ENCODE measurements around the gene TNFSF13. TPM values are rescaled to one million over a fixed set of nuclear protein-coding genes. Genes with fewer than 3 reads are reported as not detected.

TNFSF13 gene
- total RNA-seq, 1 donor from 2014 or later = 13.5 TPM

- H3K27me3 ChIP-seq (ENCODE audit: control insufficient read depth, insufficient read depth, low read length) = no peaks in the 10 kb centered on the region
- no peak for DNase-seq (ENCODE audit: low read depth)
- peaks cover 9% of the 10 kb centered on the region for H3K36me3 ChIP-seq (ENCODE audit: control insufficient read depth, insufficient read depth, low read length)
- TF ChIP-seq CTCF (IDR thresholded peaks at IDR 0.05; ENCODE audit: insufficient read depth, low read length, poor library complexity, severe bottlenecking) = peak; percentile 88
- peak overlapping the region; percentile 19 for H3K4me3 ChIP-seq (ENCODE audit: low read depth, low read length)
These were observed 30.8 kb downstream of the TNFSF13 start for GRCh38 chr17:7589204-7589868.

GRCh38 chr17:7589891-7590691 lies 31.5 kb downstream of the TNFSF13 start, which contains the start of gene SOX15:
Gene SOX15 (minus strand): TSS chr17:7590094. CDS start chr17:7589676, 418 bp downstream.
- H3K36me3 ChIP-seq (ENCODE audit: control insufficient read depth, insufficient read depth, low read length) = peaks cover 9% of the 10 kb centered on the region
- no peaks in the 10 kb centered on the region for H3K27me3 ChIP-seq (ENCODE audit: control insufficient read depth, insufficient read depth, low read length)
- no peak for TF ChIP-seq CTCF (IDR thresholded peaks at IDR 0.05; ENCODE audit: insufficient read depth, low read length, poor library complexity, severe bottlenecking)
- DNase-seq (ENCODE audit: low read depth) = no peak
- H3K4me3 ChIP-seq (ENCODE audit: low read depth, low read length) = peak within 1 kb of the TSS; percentile 19

- TF ChIP-seq CTCF (IDR thresholded peaks at IDR 0.05; ENCODE audit: insufficient read depth, low read length, poor library complexity, severe bottlenecking) = no peak
- Histone ChIP-seq H3K27me3 (ENCODE audit: control insufficient read depth, insufficient read depth, low read length) (no peaks in the 10 kb centered on the region), H3K36me3 (ENCODE audit: control insufficient read depth, insufficient read depth, low read length) (peaks cover 8% of the 10 kb centered on the region), H3K4me3 (ENCODE audit: low read depth, low read length) (no peak overlapping the region)
- DNase-seq (ENCODE audit: low read depth) = no peak
These were observed 32.2 kb downstream of the TNFSF13 start for GRCh38 chr17:7590743-7591142.

GRCh38 chr17:7591596-7591995 lies 33.0 kb downstream of the TNFSF13 start:
- TF ChIP-seq CTCF (IDR thresholded peaks at IDR 0.05; ENCODE audit: insufficient read depth, low read length, poor library complexity, severe bottlenecking) = no peak

GRCh38 chr17:7592422-7593021 lies 34.0 kb downstream of the TNFSF13 start:
- DNase-seq (ENCODE audit: low read depth) = no peak
- Histone ChIP-seq H3K27me3 (ENCODE audit: control insufficient read depth, insufficient read depth, low read length) (no peaks in the 10 kb centered on the region), H3K36me3 (ENCODE audit: control insufficient read depth, insufficient read depth, low read length) (peaks cover 5% of the 10 kb centered on the region), H3K4me3 (ENCODE audit: low read depth, low read length) (no peak overlapping the region)
- TF ChIP-seq CTCF (IDR thresholded peaks at IDR 0.05; ENCODE audit: insufficient read depth, low read length, poor library complexity, severe bottlenecking) = no peak

More at GRCh38 chr17:7591596-7591995, 33.0 kb downstream of the TNFSF13 start:
- no peak for DNase-seq (ENCODE audit: low read depth)
- no peaks in the 10 kb centered on the region for H3K27me3 ChIP-seq (ENCODE audit: control insufficient read depth, insufficient read depth, low read length)
- H3K36me3 ChIP-seq (ENCODE audit: control insufficient read depth, insufficient read depth, low read length) = peaks cover 5% of the 10 kb centered on the region
- H3K4me3 ChIP-seq (ENCODE audit: low read depth, low read length) = no peak overlapping the region

Measured in kidney epithelial cell (primary cell).